GM19468 (cell line): Measurements from ENCODE around the gene SLC50A1.
"Not testable (repeated sequence)": the region's sequence is repeated elsewhere in the genome, so short reads cannot be mapped to it uniquely, and the experiment has no call there.

ENCODE experiments used
- ATAC-seq: cut with Tn5 transposase; IDR thresholded peaks from one replicate; pipeline ENCODE4 v1.9.1; 2021; ENCODE audit warnings: mild to moderate bottlenecking, moderate library complexity, moderate number of reproducible peaks; ENCODE audit not compliant: unreplicated experiment; ENCODE audit errors: extremely low read depth

The SLC50A1 gene

DNA sequence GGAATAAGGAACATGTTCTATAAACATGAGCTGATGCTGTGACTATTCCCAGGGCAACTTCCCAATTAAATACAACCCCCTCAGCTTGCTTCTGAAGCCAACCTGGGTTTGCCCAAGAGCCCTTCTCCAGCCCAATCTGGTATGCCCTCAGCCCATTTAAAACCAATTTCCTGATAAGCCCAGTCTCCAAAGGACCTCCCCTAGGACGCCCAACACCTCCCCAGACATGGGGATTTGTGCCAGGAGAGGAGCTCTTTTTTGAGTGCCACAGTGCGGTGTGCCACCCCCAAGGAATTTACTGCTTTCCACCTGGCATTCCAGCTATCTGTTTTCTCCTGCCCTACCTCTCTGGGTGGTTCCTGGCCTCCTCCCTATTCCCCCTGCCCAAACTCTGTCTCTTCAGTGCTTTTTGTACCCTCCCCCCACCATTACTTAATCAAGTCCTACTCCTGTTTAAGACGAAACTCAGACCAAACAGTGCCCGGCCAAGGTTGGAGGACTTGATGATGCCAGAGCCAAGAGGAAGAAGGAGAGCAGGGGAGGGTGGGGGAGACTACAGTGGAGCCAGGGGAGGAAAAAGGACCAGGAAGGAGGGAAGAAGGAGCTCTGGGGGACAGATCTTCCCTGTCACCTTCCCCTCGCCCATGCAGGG, 19.4 kb upstream of the SLC50A1 start:
- no peak for ATAC-seq

GRCh38 chr1:155117610-155118009, 18.0 kb upstream of the SLC50A1 start:
- no peak for ATAC-seq

GRCh38 chr1:155118090-155118489, 17.6 kb upstream of the SLC50A1 start:
- not testable (repeated sequence) for ATAC-seq

DNA sequence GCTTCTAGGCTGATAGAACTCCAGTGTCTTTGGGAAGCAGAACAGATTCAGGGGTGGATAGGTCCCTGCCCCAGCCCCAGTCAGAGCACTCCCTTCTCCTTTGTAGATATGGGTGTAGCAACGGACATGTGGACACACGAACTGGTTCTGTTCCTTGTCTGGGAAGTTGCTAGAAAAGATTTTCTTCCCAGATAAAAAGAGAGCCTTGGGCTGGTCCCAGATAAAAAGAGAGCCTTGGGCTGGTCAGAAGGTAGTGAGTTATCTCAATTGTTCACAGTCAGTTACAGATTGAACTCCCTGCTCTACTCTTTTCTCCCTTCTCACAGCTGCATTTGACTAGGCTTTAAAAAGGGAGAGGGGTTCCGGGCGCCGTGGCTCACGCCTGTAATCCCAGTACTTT, 15.4 kb upstream of the SLC50A1 start:
- no peak for ATAC-seq

DNA sequence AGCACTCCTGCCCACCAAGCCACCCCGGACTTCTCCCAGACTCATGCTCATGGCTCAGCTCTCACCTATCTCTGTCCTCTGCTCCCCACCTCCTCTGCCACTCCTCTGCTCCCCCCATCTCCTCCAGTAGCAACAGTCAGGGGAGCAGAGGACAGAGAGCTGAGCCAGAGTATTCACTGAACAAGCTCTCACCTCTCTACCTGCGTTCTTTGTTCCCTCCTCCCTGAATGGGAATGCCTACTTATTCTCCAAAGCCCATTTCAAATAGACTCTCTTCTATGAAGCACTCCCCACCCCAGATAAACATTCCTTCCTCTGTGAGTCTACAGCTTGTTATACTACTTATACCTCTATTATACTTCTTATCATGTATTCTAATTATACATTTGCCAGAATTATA, 14.4 kb upstream of the SLC50A1 start:
- ATAC-seq, result no peak

DNA sequence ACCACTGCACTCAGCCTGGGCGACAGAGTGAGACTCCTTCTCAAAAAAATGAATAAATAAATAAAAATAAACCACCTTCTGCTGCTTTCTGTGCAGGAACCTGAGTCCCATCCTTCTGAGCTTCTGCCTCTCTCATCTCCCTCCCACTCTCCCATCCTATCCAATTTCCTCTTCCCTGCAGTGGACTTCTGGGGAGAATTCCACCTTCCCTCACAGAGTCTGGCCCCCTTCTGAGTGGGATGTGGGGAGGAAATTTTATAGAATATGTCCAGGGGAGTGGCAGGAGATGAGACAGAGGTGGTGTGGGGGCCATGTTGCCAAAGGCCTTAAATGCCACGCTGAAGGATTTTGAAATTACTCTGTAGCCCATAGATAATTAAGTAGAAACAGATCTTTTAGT, 13.3 kb upstream of the SLC50A1 start:
- ATAC-seq, result no peak

DNA sequence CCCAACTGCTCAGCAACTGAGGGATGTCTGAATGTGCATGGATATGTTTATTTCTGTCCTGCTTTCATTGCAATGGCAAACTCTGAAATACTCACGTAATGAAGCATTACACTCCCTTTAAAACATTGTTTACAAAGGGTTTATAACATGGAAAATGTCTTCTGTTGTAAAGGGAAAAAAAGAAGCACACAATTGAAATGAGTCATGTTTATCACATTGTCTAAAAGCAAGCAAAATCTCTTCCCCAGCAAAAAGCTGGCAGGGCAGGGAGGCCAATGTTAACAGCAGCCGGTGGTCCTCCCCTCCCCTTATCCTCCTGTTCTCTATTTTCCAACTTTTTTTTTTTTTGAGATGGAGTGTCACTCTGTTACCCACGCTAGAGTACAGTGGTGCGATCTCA, 11.9 kb upstream of the SLC50A1 start:
- ATAC-seq, result no peak

DNA sequence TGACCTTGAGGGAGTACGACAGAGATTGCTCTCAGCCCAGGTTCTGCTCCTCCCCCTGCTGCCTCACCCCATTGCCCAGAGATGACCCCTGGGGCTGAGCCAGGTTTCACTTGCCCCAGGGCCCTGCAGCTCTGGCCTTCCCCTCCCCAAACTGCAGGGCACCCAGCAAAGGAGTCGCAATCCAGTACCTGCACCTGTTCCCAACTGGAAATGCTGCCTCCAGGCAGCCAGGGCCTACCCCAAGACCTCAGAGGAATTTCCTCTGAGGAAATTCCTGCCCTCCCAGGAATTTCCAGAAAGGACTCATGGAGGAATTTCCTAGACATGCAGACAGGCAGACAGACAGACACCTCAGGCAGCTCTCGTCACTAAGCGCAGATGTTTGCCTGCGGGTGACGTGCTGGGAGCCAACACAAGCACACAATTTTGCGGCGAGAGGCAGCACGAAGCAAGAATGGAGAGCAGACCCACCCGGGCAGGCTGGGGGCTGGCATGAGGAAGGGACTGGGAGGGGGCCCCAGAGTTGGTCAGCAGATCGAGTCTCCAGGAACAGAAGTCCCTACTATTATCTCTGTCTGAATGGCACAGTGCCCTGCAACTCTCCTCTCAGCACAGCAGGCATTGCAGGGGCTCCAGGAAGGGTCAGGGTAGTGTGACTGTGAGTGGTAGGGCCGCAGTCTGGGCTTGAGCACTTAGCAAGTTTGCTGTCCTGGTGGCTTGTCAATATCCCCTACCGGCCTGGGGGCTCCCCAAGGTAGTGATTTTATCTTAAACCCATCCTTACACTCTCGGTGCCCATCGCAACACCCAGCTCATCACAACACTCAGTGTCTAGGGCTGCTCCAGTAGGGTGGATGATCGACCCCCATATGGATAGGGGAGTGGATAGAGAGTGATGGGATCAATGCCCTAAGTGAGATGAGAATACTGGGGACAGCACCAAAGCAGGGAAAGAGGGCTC, 10.9 kb upstream of the SLC50A1 start:
- no peak for ATAC-seq

DNA sequence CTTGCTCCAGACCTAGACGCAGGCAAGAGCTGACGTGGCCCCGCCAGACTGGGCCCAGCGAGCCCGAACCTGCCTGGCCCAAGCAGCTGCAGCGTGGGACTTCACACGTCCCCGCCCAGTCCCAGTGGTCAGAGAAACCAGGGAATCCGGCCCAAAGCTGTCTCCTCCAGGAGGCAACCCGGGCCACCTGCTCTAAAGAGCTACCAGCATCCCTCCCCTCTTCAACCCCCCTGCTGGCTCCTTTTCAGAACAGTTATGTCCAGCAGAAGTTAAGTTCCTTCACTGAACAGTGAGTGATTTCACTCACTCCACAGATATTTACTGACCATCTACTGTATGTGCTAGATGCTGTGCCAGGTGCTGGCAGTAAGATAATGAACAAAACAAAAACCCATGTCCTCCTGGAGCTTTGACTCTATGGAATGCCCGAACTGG, 10.1 kb upstream of the SLC50A1 start:
- ATAC-seq, result no peak

DNA sequence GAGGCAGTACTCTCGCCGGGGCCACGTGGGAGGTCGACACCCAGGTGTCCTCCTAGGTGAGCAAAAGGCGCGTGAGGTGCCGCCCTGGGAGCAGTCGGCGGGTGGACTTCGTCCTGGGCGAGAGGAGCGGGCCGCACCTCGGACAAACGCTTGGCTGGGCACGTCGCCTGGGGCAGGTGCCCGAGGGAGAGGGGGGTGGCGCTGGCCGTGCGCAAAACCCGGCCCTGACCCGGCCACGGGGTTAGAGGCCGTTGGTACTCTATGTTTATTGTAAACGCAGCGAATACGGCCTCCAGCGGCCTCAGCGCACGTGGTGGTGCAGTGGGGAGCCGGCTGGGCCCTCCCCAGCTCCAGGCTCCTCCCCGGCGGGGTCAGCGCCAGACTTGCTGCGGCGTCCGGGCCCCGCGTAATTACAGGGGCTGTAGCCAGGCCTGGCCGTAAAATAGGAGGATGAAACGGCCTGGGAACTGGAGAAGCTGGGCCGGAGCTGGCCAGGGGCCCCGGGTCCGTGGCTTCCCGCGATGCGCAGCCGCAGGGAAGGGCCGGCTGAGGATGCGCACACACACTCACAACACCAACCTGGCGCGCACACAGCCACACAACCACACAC, 9.6 kb upstream of the SLC50A1 start:
- ATAC-seq, result no peak

DNA sequence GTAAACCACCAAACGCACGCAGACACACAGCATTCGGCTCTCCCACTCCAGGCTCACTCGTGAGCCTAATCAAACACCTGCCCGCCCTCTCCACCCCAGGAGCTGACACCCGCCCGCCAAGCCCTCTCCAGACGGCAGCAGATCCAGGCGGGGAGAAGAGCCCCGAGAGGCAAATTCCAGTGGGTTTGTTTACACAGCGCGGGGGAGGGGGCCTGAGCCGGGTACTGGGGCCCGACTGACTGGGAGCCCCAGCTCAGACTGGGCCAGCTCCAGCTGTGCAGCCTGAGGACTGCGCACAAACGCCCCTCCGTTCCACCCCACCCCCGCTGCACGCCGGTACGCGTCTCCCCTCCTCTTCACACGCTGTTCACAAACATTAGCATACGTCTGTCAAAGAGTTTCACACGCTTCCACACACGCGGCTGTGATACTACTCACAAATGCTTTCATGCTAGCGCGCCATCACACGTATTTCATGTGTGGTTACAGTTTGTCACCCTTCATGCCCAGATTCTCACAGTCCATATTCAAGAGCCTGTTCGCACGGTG, 9.0 kb upstream of the SLC50A1 start:
- ATAC-seq, result no peak

- no peak for ATAC-seq
Observed at GRCh38 chr1:155127105-155127966, 8.3 kb upstream of the SLC50A1 start, which contains the start of gene EFNA1. TSS of gene EFNA1 (plus strand) at chr1:155127876. CDS start at chr1:155127978, 102 bp downstream.

GRCh38 chr1:155127967-155128754, 7.5 kb upstream of the SLC50A1 start:
- ATAC-seq, result no peak

DNA sequence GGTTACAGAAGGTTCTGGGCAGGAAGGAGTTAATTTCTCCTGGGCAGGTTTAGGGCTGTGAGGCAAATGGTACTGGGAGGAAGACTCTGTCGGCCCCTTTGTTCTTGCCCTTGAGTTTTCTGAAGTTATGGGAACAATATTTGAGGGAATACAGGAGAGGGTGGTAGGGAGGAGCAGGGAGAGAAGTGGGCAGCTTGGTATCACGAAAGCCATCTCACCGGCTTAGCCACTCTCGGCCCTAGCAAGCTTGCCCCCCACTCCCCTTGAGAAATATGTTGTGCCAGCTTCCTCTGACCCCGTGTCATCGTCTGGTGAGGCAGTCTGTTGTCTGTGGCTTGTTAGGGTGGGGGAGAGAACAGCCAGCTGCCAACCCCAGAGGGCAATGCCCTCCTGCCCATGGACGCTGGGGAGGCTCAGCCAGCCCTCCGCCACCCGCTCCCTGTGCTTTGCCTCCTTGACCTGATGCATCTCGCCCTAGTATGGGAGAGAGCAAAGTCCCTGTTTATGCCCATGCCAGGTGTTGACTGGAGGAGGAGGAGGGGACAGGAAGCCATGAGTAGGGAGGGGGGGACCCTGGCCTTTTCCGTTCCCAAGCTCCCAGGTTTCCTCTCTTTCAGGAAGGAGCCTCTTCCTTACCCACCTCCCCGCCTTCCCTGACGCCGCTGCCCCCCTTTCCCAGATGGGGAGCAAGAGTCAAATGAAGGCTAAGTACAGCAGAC, 6.7 kb upstream of the SLC50A1 start:
- ATAC-seq, result no peak

- ATAC-seq, result no peak
Observed at GRCh38 chr1:155130272-155131006, 5.2 kb upstream of the SLC50A1 start.

DNA sequence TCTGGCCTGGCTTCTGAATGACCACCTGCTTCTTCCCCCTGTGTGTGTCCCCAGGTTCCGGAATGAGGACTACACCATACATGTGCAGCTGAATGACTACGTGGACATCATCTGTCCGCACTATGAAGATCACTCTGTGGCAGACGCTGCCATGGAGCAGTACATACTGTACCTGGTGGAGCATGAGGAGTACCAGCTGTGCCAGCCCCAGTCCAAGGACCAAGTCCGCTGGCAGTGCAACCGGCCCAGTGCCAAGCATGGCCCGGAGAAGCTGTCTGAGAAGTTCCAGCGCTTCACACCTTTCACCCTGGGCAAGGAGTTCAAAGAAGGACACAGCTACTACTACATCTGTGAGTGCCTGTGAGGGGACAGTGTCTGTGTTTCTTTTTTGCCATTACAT, 4.4 kb upstream of the SLC50A1 start:
- no peak for ATAC-seq

DNA sequence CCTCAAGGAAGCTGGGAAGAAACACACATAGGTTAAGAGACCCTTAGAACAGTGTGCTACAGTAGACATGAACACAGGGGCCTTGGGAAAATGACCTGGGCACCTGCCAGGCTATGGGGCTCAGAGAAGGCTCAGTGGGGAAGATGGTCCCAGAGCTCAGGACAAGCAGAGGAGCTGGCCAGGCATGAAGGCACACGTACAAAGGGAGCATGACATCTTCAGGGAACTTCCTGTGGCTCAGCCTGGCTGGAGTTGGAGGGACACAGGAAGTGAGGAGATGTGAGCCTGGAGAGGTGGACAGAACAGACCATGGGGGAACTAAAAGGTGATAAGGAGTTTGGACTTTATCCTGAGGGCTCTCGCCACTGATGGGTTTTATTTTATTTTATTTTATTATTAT, 3.8 kb upstream of the SLC50A1 start:
- no peak for ATAC-seq

- ATAC-seq, result no peak
Observed at GRCh38 chr1:155133799-155134281, 1.8 kb upstream of the SLC50A1 start.
